ENCODE measurements around the gene SLC5A10. TPM values are rescaled to one million over a fixed set of nuclear protein-coding genes. Genes with fewer than 3 reads are reported as not detected.

The SLC5A10 gene
- total and polyA plus RNA-seq, 2 experiments from 2014 or later = 0.10 TPM; not detected in 1

DNA sequence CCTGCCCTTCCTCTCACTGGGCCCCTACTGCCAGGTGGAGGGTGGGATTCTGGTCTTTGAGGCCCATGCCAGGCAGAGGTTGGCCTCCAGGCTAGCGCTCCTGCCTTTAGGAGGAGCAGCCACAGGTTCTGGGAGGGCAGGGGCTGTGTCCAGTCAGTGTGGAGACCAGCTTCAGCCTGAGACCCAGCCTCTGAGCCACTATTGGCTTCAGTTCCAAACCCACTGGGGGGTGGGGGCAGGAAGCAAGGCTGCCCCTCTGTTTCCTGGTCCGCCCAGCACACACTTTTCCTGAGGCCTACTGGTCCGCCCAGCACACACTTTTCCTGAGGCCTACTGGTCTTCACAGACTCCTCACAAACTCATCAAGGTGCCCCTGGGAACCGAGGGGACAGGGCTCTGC is 16.4 kb downstream of the SLC5A10 start:
- DNase-seq (ENCODE audit: low spot score) (no peak), ATAC-seq (no peak)
- peak overlapping the region; percentile 66; the same call in 1 of the 2 replicates for H3K27ac ChIP-seq (ENCODE audit: low read depth)
- H3F3A ChIP-seq (replicated peaks; ENCODE audit: low read depth) = no peaks in the 10 kb centered on the region
- TF ChIP-seq ZNF114 (CRISPR knock-in tag; IDR thresholded peaks at IDR 0.05) (no peak), JUNB (IDR thresholded peaks at IDR 0.05; ENCODE audit: unreplicated experiment) (no peak), POLR2AphosphoS5 (IDR thresholded peaks at IDR 0.05; ENCODE audit: low read depth) (no peak), EZH2phosphoT487 (IDR thresholded peaks at IDR 0.05; ENCODE audit: unreplicated experiment) (no peak)
- TF ChIP-seq, protein P1, sequence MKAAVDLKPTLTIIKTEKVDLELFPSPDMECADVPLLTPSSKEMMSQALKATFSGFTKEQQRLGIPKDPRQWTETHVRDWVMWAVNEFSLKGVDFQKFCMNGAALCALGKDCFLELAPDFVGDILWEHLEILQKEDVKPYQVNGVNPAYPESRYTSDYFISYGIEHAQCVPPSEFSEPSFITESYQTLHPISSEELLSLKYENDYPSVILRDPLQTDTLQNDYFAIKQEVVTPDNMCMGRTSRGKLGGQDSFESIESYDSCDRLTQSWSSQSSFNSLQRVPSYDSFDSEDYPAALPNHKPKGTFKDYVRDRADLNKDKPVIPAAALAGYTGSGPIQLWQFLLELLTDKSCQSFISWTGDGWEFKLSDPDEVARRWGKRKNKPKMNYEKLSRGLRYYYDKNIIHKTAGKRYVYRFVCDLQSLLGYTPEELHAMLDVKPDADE (IDR thresholded peaks at IDR 0.05) = no peak
- H3K4me3 Mint-ChIP-seq = no peak overlapping the region; the same call in 2 of the 3 replicates
- H3K4me3 ChIP-seq = no peak overlapping the region
- no peaks in the 10 kb centered on the region for H3K9me2 ChIP-seq (ENCODE audit: insufficient read depth)
- peaks cover 21% of the 10 kb centered on the region for H3K36me3 Mint-ChIP-seq (ENCODE audit: low read depth)
- H3K27ac Mint-ChIP-seq = peak overlapping the region; percentile 83; the same call in 1 of the 2 replicates
- peaks cover 23% of the 10 kb centered on the region for H3K27me3 Mint-ChIP-seq (ENCODE audit: insufficient read depth, low read depth, poor library complexity)
- H3K4me2 ChIP-seq = no peak overlapping the region
- H3K27me3 ChIP-seq (ENCODE audit: insufficient read depth) = no peaks in the 10 kb centered on the region
- no peak overlapping the region for H2AFZ ChIP-seq
- H3K4me1 ChIP-seq (ENCODE audit: insufficient read depth) = peaks cover 4% of the 10 kb centered on the region; the same call in 1 of the 2 replicates
- no peaks in the 10 kb centered on the region; the same call in 1 of the 2 replicates for H3K36me3 ChIP-seq (ENCODE audit: insufficient read depth)
- no peaks in the 10 kb centered on the region for H3K79me2 ChIP-seq (replicated peaks; ENCODE audit: insufficient read depth)
- H3K4me1 Mint-ChIP-seq = peaks cover 29% of the 10 kb centered on the region
- H3K9me3 Mint-ChIP-seq = no peaks in the 10 kb centered on the region
- H4K20me1 ChIP-seq (replicated peaks; ENCODE audit: insufficient read depth) = no peaks in the 10 kb centered on the region

DNA sequence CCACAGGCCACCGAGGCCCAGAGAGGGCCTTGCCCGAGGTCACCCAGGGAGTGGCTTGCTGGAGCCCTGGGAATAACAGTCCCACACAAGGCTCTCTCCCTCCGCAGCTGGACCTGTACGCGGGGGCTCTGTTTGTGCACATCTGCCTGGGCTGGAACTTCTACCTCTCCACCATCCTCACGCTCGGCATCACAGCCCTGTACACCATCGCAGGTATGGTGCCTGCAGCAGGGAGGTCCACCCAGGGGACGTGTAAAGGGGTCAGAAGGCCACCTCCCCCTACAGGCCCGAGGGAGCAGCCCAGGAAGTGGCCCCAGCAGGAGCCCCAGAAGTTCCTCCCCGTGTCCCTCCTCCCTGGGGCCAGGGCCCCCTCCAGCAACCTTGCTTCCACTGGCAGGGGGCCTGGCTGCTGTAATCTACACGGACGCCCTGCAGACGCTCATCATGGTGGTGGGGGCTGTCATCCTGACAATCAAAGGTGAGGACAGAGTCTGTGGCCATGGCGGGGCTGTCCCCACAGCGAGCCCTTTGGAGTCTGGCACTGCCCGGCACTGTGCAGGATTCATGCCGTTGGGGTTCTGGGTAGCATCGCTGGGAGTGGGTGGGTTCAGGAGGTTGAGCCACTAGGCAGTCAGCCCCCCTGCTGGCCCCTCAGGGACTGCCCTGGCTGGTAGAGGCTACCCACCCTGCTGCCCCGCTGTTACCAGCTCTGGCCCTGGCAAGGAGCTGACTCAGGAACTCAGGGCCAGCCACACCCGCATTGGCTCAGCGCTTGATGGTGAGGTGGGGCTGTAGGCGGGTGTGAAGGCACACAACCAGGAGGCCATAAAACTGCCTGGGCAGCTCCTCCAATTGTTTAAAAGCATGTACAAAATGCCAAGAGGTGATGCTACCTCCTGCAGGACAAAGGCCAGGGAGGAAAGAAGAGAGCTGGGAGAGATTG is 17.3 kb downstream of the SLC5A10 start:
- Histone ChIP-seq H3K79me2 (replicated peaks; ENCODE audit: insufficient read depth) (no peaks in the 10 kb centered on the region), H3K27ac (ENCODE audit: low read depth) (no peak overlapping the region), H4K20me1 (replicated peaks; ENCODE audit: insufficient read depth) (no peaks in the 10 kb centered on the region), H3K4me3 (no peak overlapping the region), H2AFZ (no peak overlapping the region), H3K27me3 (ENCODE audit: insufficient read depth) (no peaks in the 10 kb centered on the region), H3F3A (replicated peaks; ENCODE audit: low read depth) (no peaks in the 10 kb centered on the region), H3K4me2 (no peak overlapping the region), H3K36me3 (ENCODE audit: insufficient read depth) (no peaks in the 10 kb centered on the region; the same call in 1 of the 2 replicates), H3K4me1 (ENCODE audit: insufficient read depth) (peaks cover 4% of the 10 kb centered on the region; the same call in 1 of the 2 replicates), H3K9me2 (ENCODE audit: insufficient read depth) (no peaks in the 10 kb centered on the region)
- peaks cover 23% of the 10 kb centered on the region for H3K36me3 Mint-ChIP-seq (ENCODE audit: low read depth)
- no peaks in the 10 kb centered on the region for H3K9me3 Mint-ChIP-seq
- peaks cover 29% of the 10 kb centered on the region for H3K4me1 Mint-ChIP-seq
- no peak overlapping the region for H3K4me3 Mint-ChIP-seq
- peaks cover 23% of the 10 kb centered on the region for H3K27me3 Mint-ChIP-seq (ENCODE audit: insufficient read depth, low read depth, poor library complexity)
- DNase-seq (ENCODE audit: low spot score) (no peak), ATAC-seq (peak; percentile 8; the same call in 1 of the 3 replicates)
- TF ChIP-seq EZH2phosphoT487 (IDR thresholded peaks at IDR 0.05; ENCODE audit: unreplicated experiment) = no peak
- TF ChIP-seq JUNB (IDR thresholded peaks at IDR 0.05; ENCODE audit: unreplicated experiment) = no peak
- TF ChIP-seq, protein P2, sequence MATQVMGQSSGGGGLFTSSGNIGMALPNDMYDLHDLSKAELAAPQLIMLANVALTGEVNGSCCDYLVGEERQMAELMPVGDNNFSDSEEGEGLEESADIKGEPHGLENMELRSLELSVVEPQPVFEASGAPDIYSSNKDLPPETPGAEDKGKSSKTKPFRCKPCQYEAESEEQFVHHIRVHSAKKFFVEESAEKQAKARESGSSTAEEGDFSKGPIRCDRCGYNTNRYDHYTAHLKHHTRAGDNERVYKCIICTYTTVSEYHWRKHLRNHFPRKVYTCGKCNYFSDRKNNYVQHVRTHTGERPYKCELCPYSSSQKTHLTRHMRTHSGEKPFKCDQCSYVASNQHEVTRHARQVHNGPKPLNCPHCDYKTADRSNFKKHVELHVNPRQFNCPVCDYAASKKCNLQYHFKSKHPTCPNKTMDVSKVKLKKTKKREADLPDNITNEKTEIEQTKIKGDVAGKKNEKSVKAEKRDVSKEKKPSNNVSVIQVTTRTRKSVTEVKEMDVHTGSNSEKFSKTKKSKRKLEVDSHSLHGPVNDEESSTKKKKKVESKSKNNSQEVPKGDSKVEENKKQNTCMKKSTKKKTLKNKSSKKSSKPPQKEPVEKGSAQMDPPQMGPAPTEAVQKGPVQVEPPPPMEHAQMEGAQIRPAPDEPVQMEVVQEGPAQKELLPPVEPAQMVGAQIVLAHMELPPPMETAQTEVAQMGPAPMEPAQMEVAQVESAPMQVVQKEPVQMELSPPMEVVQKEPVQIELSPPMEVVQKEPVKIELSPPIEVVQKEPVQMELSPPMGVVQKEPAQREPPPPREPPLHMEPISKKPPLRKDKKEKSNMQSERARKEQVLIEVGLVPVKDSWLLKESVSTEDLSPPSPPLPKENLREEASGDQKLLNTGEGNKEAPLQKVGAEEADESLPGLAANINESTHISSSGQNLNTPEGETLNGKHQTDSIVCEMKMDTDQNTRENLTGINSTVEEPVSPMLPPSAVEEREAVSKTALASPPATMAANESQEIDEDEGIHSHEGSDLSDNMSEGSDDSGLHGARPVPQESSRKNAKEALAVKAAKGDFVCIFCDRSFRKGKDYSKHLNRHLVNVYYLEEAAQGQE (IDR thresholded peaks at IDR 0.05; ENCODE audit: unreplicated experiment) = no peak
- no peak for TF ChIP-seq CREB1 (CRISPR knock-in tag; IDR thresholded peaks at IDR 0.05; ENCODE audit: low read depth)
- TF ChIP-seq EZH2 (IDR thresholded peaks at IDR 0.05; ENCODE audit: low read depth, unreplicated experiment) = no peak
- TF ChIP-seq ZNF331 (CRISPR knock-in tag; IDR thresholded peaks at IDR 0.05; ENCODE audit: low read depth) = no peak
- TF ChIP-seq, protein P1 (IDR thresholded peaks at IDR 0.05) = no peak
- TF ChIP-seq, protein P3, sequence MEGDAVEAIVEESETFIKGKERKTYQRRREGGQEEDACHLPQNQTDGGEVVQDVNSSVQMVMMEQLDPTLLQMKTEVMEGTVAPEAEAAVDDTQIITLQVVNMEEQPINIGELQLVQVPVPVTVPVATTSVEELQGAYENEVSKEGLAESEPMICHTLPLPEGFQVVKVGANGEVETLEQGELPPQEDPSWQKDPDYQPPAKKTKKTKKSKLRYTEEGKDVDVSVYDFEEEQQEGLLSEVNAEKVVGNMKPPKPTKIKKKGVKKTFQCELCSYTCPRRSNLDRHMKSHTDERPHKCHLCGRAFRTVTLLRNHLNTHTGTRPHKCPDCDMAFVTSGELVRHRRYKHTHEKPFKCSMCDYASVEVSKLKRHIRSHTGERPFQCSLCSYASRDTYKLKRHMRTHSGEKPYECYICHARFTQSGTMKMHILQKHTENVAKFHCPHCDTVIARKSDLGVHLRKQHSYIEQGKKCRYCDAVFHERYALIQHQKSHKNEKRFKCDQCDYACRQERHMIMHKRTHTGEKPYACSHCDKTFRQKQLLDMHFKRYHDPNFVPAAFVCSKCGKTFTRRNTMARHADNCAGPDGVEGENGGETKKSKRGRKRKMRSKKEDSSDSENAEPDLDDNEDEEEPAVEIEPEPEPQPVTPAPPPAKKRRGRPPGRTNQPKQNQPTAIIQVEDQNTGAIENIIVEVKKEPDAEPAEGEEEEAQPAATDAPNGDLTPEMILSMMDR (conservative IDR thresholded peaks at IDR 0.05; ENCODE audit: low read depth in 2 of 2) = no peak
- no peak for TF ChIP-seq ZNF114 (CRISPR knock-in tag; IDR thresholded peaks at IDR 0.05)
- TF ChIP-seq NANOG (IDR thresholded peaks at IDR 0.05; ENCODE audit: borderline replicate concordance) = no peak
- H3K27ac Mint-ChIP-seq = peak overlapping the region; percentile 83; the same call in 1 of the 2 replicates

All from GM23338 (cell line).